GM21381 (cell line): Measurements from ENCODE around the gene ABCA10.

ENCODE experiments used
- ATAC-seq: cut with Tn5 transposase; IDR thresholded peaks from one replicate; pipeline ENCODE4 v1.9.1; 2021; ENCODE audit warnings: mild to moderate bottlenecking, moderate library complexity; ENCODE audit not compliant: unreplicated experiment

The ABCA10 gene

DNA sequence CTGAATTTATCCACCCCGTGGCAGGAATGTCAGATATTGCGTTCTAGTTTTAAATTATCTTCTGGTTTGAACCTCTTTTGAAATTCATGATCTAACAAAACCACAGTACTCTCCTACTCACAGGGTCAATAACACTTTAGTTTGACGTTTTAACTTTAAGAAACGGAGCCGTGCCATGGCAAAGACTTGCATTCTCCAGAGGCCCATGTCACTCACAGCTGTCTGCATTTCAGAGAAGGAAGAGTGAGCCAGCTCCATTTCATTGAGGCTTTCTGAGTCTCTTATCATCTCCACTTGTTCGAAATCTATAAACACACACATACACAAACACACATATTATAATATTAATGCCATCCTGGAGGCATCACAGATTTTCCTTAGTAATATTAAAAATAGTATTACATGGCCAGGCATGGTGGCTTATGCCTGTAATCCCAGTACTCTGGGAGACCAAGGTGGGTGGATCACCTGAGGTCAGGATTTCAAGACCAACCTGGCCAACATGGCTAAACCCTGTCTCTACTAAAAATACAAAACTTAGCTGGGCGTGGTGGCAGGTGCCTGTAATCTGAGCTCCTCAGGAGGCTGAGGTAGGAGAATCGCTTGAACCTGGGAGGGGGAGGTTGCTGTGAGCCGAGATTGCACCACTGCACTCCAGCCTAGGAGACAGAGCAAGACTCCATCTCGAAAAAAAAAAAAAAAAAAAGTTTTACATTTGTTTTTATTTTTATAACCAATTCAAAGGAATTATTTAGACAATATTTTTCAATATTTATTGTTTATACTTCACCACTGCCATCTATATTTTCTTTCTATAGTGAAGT is 122.5 kb downstream of the ABCA10 start:
- ATAC-seq, result no peak

DNA sequence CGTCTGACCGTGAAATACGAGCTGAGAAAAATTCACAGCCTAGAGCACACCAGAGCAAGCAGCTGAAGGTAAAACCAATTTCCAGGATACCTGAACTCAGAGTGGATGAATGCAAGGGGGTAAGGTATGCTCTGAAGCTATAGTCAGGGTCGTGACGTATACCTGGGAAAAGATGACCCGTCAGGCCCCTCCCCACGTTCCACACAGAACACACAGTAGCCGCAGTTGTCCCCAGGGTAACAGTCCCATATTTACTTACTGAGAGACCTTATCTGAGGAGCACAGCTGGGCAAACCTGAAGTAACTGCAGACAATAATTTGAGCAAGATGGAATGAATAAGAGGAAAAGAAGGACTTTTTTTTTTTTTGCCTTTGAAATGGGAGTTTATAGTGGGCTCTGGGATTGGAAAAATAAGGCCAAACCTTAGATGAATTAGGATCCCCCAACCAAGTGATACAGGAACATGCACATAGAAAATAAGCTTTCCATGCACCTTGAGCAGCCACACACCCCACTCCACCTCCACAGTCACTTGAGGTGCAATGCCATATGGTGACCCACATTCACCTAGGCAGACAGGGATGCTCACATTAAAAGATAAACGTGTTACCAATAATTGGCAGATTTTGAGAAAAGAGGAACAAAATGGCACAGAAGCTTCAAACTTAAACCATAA is 124.9 kb downstream of the ABCA10 start:
- no peak for ATAC-seq

DNA sequence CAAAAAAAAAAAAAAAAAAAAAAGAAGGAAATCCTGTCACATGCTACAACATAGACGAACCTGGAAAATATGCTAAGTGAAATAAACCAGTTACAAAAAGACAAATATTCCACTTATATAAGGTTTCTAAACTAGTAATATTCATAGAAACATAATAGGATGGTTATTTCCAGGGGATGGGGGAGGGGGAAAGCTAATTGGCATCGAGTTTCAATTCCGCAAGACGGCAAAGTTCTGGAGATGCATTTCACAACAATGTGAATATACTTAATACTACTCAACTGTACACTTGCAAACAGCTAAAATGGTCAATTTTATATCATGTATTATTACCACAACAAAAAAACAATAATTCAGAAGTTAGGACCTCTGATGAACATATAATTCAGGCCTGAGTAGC is 130.0 kb downstream of the ABCA10 start:
- no peak for ATAC-seq
